GM20431 (cell line): ENCODE data around the gene C4orf17.

Experiments used
- in situ Hi-C: fragments of 300-500 bp; cut with MseI, MboI; formaldehyde crosslinking; loops from one replicate; pipeline ENCODE4 v1.15.0; 2020; ENCODE audit warnings: low sequenced_read_pairs; ENCODE audit not compliant: unreplicated experiment

C4orf17 gene

GRCh38 chr4:99536271-99536670 lies 25.4 kb downstream of the C4orf17 start:
- in situ Hi-C loops: no loop called here

GRCh38 chr4:99536848-99537247 lies 26.0 kb downstream of the C4orf17 start:
- in situ Hi-C loops: no loop called here

- in situ Hi-C loops: no loop called here
These were observed 26.9 kb downstream of the C4orf17 start for GRCh38 chr4:99537674-99538073.

- in situ Hi-C loops: no loop called here
These were observed 29.6 kb downstream of the C4orf17 start for GRCh38 chr4:99540277-99540939.

- in situ Hi-C loops: loop anchor here (10.0 kb wide), 1 partner anchor 252 kb away; no protein-coding TSS in a partner anchor
These were observed 42.1 kb downstream of the C4orf17 start for GRCh38 chr4:99552872-99553271.

GRCh38 chr4:99563310-99564186 lies 52.7 kb downstream of the C4orf17 start, which contains the start of gene TRMT10A:
TRMT10A (minus strand) TSS chr4:99564039; CDS start chr4:99559338, 4,701 bp downstream.
- in situ Hi-C loops: no loop called here

- in situ Hi-C loops: no loop called here
These were observed 54.1 kb downstream of the C4orf17 start for GRCh38 chr4:99564921-99565320.

GRCh38 chr4:99571883-99572282 lies 61.1 kb downstream of the C4orf17 start:
- in situ Hi-C loops: no loop called here

GRCh38 chr4:99572527-99573240 lies 61.9 kb downstream of the C4orf17 start:
- in situ Hi-C loops: no loop called here

- in situ Hi-C loops: no loop called here
These were observed 63.0 kb downstream of the C4orf17 start for GRCh38 chr4:99573735-99574368.

- in situ Hi-C loops: no loop called here
These were observed 63.9 kb downstream of the C4orf17 start, which contains the start of gene MTTP for GRCh38 chr4:99574530-99575324. MTTP (plus strand) TSS chr4:99574824; CDS start chr4:99574910, 86 bp downstream.

GRCh38 chr4:99578714-99579113 lies 67.9 kb downstream of the C4orf17 start:
- in situ Hi-C loops: no loop called here

GRCh38 chr4:99585516-99585915 lies 74.7 kb downstream of the C4orf17 start:
- in situ Hi-C loops: no loop called here

GRCh38 chr4:99586322-99586721 lies 75.5 kb downstream of the C4orf17 start:
- in situ Hi-C loops: no loop called here

- in situ Hi-C loops: no loop called here
These were observed 76.0 kb downstream of the C4orf17 start for GRCh38 chr4:99586797-99587196.

- in situ Hi-C loops: no loop called here
These were observed 76.5 kb downstream of the C4orf17 start for GRCh38 chr4:99587309-99587708.

GRCh38 chr4:99587803-99588202 lies 77.0 kb downstream of the C4orf17 start:
- in situ Hi-C loops: no loop called here

GRCh38 chr4:99591757-99592156 lies 80.9 kb downstream of the C4orf17 start:
- in situ Hi-C loops: no loop called here
